OCI-LY7 (cell line): ENCODE data around the gene ABCB1.

Experiments
- EZH2phosphoT487 ChIP-seq: fragments of 200-600 bp; sonication (generic); IDR thresholded peaks from 2 replicates; pipeline ENCODE4 v1.6.1; 2018; ENCODE audit warnings: low read depth, borderline replicate concordance, mild to moderate bottlenecking, mixed run types, antibody characterized with exemption, low read length, moderate library complexity, mixed read lengths
- TF ChIP-seq, protein P1 (sequence below): fragments of 200-600 bp; sonication (generic); conservative IDR thresholded peaks from 2 replicates; pipeline ENCODE4 v1.5.1; 2014; ENCODE audit warnings: mild to moderate bottlenecking, antibody characterized with exemption, low read length, moderate library complexity, mixed read lengths

DNA sequence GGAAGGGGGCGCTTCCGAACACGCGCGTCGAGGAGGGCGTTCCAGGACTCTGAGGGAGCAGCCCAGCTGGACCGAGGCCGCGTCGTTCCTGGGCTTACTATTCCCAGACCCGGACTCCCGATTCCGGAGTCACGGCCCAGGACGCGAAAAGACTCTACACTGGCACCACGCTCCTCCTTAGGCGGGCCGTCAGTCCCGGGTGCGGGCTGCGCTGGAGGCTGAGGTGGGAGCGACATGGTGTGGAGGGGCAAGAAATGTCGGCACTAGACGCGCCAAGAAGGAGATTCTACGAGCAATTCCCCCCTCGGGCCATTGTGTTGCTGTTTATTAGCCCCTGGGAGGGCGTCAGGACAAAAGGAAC, 26.9 kb upstream of the ABCB1 start:
- TF ChIP-seq, protein P1, sequence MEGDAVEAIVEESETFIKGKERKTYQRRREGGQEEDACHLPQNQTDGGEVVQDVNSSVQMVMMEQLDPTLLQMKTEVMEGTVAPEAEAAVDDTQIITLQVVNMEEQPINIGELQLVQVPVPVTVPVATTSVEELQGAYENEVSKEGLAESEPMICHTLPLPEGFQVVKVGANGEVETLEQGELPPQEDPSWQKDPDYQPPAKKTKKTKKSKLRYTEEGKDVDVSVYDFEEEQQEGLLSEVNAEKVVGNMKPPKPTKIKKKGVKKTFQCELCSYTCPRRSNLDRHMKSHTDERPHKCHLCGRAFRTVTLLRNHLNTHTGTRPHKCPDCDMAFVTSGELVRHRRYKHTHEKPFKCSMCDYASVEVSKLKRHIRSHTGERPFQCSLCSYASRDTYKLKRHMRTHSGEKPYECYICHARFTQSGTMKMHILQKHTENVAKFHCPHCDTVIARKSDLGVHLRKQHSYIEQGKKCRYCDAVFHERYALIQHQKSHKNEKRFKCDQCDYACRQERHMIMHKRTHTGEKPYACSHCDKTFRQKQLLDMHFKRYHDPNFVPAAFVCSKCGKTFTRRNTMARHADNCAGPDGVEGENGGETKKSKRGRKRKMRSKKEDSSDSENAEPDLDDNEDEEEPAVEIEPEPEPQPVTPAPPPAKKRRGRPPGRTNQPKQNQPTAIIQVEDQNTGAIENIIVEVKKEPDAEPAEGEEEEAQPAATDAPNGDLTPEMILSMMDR: no peak
- no peak for TF ChIP-seq EZH2phosphoT487
